Measurements from ENCODE around the gene NPDC1.

- TF ChIP-seq, protein P1, sequence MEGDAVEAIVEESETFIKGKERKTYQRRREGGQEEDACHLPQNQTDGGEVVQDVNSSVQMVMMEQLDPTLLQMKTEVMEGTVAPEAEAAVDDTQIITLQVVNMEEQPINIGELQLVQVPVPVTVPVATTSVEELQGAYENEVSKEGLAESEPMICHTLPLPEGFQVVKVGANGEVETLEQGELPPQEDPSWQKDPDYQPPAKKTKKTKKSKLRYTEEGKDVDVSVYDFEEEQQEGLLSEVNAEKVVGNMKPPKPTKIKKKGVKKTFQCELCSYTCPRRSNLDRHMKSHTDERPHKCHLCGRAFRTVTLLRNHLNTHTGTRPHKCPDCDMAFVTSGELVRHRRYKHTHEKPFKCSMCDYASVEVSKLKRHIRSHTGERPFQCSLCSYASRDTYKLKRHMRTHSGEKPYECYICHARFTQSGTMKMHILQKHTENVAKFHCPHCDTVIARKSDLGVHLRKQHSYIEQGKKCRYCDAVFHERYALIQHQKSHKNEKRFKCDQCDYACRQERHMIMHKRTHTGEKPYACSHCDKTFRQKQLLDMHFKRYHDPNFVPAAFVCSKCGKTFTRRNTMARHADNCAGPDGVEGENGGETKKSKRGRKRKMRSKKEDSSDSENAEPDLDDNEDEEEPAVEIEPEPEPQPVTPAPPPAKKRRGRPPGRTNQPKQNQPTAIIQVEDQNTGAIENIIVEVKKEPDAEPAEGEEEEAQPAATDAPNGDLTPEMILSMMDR (IDR thresholded peaks at IDR 0.05): no peak
- TF ChIP-seq POLR2A (IDR thresholded peaks at IDR 0.05): no peak
Observed at GRCh38 chr9:137009217-137009616, 36.8 kb downstream of the NPDC1 start.
